Vagina (tissue), 2 donors: ENCODE data around the gene DOK7. TPM values are rescaled to one million over a fixed set of nuclear protein-coding genes. Genes with fewer than 3 reads are reported as not detected.

Experiments
- DNase-seq, 2 donors: peaks; one replicate each; pipeline ENCODE4 v3.0.0-alpha.2; 2017; ENCODE audit errors: extremely low spot score in 2 of 2
- H3K27ac ChIP-seq: fragments of 200-600 bp; sonication (generic); one replicate; pipeline ENCODE4 v1.5.1; 2019
- H3K27me3 ChIP-seq: fragments of 200-600 bp; sonication (generic); one replicate; pipeline ENCODE4 v1.5.1; 2019
- H3K36me3 ChIP-seq, 2 donors: fragments of 200-600 bp; sonication (generic); one replicate each; pipeline ENCODE4 v1.5.1; 2017 to 2019
- H3K4me1 ChIP-seq: fragments of 200-600 bp; sonication (generic); one replicate; pipeline ENCODE4 v1.5.1; 2019
- H3K4me3 ChIP-seq, 2 donors: fragments of 200-600 bp; sonication (generic); 1 replicate in 1 of 2; 2 replicates in 1 of 2; pipeline ENCODE4 v1.5.1; 2016 to 2019
- H3K9me3 ChIP-seq: fragments of 200-600 bp; sonication (generic); one replicate; pipeline ENCODE4 v1.5.1; 2019
- POLR2A ChIP-seq, 2 donors: fragments of 450-650 bp; IDR thresholded peaks; one replicate each; pipeline ENCODE4 v1.6.1; 2017; ENCODE audit warnings: antibody characterized with exemption in 2 of 2, mild to moderate bottlenecking in 2 of 2, moderate library complexity in 2 of 2
- POLR2AphosphoS5 ChIP-seq, 2 donors: sonication (generic); formaldehyde crosslinking; IDR thresholded peaks; one replicate each; pipeline ENCODE4 v1.9.0; 2017; ENCODE audit warnings: antibody characterized with exemption in 2 of 2, mild to moderate bottlenecking in 2 of 2, low read depth in 1 of 2; ENCODE audit not compliant: insufficient read depth in 1 of 2
- intact Hi-C: fragments of 100-400 bp; cut with DNase I; formaldehyde crosslinking; loops from one replicate; pipeline ENCODE4 v1.15.1; 2023
- total RNA-seq: library from RNA; depleted of rRNA; stranded (reverse); fragments of >200 nt; gene quantifications from one replicate; pipeline ENCODE4 v1.2.3, GENCODE V29; 2016
- TF ChIP-seq, protein P1 (sequence below), 3 experiments: fragments of 450-650 bp in 2 of 3; fragments of 200-600 bp in 1 of 3; sonication (generic) in 1 of 3; IDR thresholded peaks; one replicate each; pipeline ENCODE4 v1.5.1; 2017 to 2019; ENCODE audit warnings: antibody characterized with exemption in 3 of 3, mild to moderate bottlenecking in 2 of 3, moderate library complexity in 2 of 3

The DOK7 gene
- total RNA-seq, 1 donor from 2014 or later, result 4.7 TPM

DNA sequence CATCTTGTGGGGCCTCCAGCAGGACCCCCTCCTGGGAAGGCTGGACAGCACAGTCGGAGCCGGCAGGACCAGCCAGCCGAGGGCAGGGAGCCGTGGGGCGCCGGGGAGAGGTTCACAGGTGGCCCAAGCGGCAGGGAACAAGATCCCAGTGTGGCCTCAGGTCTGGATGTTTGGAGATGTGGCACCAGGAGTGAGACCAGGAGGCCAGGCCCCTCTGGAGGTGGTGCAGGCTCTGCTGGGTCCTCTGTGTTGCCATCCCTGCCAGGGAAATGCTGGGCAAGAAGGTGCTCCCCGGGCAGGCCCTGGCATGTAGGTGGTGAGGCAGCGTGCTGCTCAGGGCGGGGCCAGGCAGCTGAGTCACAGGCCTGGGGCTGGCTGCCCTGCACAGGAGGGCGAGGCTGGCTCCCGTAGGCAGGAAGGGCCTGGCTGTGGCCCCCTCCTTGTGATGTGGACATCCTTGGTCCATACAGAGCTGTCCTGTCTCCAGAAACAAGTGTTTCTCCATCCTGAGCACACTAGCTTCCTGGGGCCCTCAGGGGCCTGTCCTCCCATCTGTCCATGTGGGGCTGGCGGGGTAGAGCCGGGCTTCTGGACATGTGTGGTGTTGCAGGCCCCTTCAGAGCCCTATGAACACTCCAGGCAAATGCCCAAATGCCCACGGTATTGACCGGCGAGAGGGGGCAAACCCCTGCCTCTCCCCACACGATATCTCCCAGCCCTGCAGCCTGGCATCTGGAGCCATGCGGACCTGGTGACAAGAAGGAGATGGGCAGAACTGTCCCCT lies 26.1 kb upstream of the DOK7 start:
- intact Hi-C loops, result no loop called here
- Histone ChIP-seq H3K27me3 (no peaks in the 10 kb centered on the region), H3K4me3 (no peak overlapping the region), H3K36me3 (no peaks in the 10 kb centered on the region), H3K4me1 (peaks cover 28% of the 10 kb centered on the region), H3K27ac (peak overlapping the region; percentile 20), H3K9me3 (no peaks in the 10 kb centered on the region)
- DNase-seq, result no peak
- TF ChIP-seq POLR2A (IDR thresholded peaks at IDR 0.05), result no peak
- TF ChIP-seq, protein P1, sequence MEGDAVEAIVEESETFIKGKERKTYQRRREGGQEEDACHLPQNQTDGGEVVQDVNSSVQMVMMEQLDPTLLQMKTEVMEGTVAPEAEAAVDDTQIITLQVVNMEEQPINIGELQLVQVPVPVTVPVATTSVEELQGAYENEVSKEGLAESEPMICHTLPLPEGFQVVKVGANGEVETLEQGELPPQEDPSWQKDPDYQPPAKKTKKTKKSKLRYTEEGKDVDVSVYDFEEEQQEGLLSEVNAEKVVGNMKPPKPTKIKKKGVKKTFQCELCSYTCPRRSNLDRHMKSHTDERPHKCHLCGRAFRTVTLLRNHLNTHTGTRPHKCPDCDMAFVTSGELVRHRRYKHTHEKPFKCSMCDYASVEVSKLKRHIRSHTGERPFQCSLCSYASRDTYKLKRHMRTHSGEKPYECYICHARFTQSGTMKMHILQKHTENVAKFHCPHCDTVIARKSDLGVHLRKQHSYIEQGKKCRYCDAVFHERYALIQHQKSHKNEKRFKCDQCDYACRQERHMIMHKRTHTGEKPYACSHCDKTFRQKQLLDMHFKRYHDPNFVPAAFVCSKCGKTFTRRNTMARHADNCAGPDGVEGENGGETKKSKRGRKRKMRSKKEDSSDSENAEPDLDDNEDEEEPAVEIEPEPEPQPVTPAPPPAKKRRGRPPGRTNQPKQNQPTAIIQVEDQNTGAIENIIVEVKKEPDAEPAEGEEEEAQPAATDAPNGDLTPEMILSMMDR (IDR thresholded peaks at IDR 0.05), result no peak
- TF ChIP-seq POLR2AphosphoS5 (IDR thresholded peaks at IDR 0.05; ENCODE audit: insufficient read depth in 1 of 2, low read depth in 1 of 2), result peak; percentile 36 to 56

DNA sequence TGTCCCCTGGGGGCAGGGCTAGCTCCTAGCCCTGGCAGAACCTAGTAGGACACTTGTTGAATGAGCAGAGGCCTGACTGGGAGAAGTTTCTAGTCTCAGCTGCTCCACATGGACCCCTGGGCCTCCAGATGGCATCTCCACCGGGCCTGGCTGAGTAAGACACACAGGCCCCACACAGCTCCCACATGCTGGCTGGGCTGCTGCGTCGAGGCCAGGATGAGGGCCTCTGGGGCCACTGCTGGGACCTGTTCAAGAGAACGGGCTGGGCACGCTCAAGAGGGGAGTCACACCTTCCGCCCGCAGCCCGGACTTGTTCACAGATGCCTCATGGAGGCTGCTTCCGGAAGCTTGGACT lies 25.5 kb upstream of the DOK7 start:
- Histone ChIP-seq H3K4me1 (peaks cover 28% of the 10 kb centered on the region), H3K27ac (peak overlapping the region; percentile 20), H3K9me3 (no peaks in the 10 kb centered on the region), H3K4me3 (no peak overlapping the region), H3K27me3 (no peaks in the 10 kb centered on the region), H3K36me3 (no peaks in the 10 kb centered on the region)
- intact Hi-C loops, result no loop called here
- DNase-seq, result no peak
- TF ChIP-seq POLR2AphosphoS5 (IDR thresholded peaks at IDR 0.05; ENCODE audit: insufficient read depth in 1 of 2, low read depth in 1 of 2) (no peak), POLR2A (IDR thresholded peaks at IDR 0.05) (no peak)
- TF ChIP-seq, protein P1 (IDR thresholded peaks at IDR 0.05), result no peak

GRCh38 chr4:3437998-3438846 lies 24.9 kb upstream of the DOK7 start:
- DNase-seq, result no peak
- intact Hi-C loops, result no loop called here
- TF ChIP-seq POLR2AphosphoS5 (IDR thresholded peaks at IDR 0.05; ENCODE audit: insufficient read depth in 1 of 2, low read depth in 1 of 2) (no peak), POLR2A (IDR thresholded peaks at IDR 0.05) (no peak)
- TF ChIP-seq, protein P1 (IDR thresholded peaks at IDR 0.05), result no peak
- Histone ChIP-seq H3K27me3 (no peaks in the 10 kb centered on the region), H3K4me3 (no peak overlapping the region), H3K9me3 (no peaks in the 10 kb centered on the region), H3K4me1 (peaks cover 28% of the 10 kb centered on the region), H3K36me3 (no peaks in the 10 kb centered on the region), H3K27ac (peak overlapping the region; percentile 20)

DNA sequence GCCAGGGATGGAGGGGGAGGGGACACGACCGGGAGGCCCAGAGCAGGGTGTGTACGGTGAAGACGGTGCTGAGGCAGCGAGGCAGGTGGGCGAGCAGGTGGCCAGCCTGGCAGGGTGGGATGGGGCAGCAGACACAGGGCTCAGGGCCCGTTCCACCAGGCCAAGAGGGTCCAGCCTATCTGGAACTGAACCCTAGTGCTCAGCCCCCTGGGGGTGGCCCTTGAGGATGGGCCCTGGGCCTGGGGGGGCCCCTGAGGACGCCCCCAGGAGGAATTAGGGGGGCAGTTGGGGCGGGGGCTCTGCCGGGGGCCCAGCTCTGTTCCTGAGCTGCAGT lies 24.3 kb upstream of the DOK7 start:
- no peak for DNase-seq
- intact Hi-C loops, result no loop called here
- no peaks in the 10 kb centered on the region for H3K36me3 ChIP-seq
- H3K4me3 ChIP-seq, result no peak overlapping the region
- TF ChIP-seq POLR2AphosphoS5 (IDR thresholded peaks at IDR 0.05; ENCODE audit: insufficient read depth in 1 of 2, low read depth in 1 of 2), result no peak
- TF ChIP-seq POLR2A (IDR thresholded peaks at IDR 0.05), result no peak
- TF ChIP-seq, protein P1 (IDR thresholded peaks at IDR 0.05), result no peak
- H3K9me3 ChIP-seq, result no peaks in the 10 kb centered on the region
- no peak overlapping the region for H3K27ac ChIP-seq
- H3K4me1 ChIP-seq, result peaks cover 28% of the 10 kb centered on the region
- H3K27me3 ChIP-seq, result no peaks in the 10 kb centered on the region

GRCh38 chr4:3439391-3439790 lies 23.7 kb upstream of the DOK7 start:
- no peaks in the 10 kb centered on the region for H3K36me3 ChIP-seq
- DNase-seq, result no peak
- TF ChIP-seq POLR2AphosphoS5 (IDR thresholded peaks at IDR 0.05; ENCODE audit: insufficient read depth in 1 of 2, low read depth in 1 of 2), result no peak
- no peak for TF ChIP-seq POLR2A (IDR thresholded peaks at IDR 0.05)
- H3K27ac ChIP-seq, result no peak overlapping the region
- H3K4me3 ChIP-seq, result no peak overlapping the region
- no peaks in the 10 kb centered on the region for H3K27me3 ChIP-seq
- intact Hi-C loops, result no loop called here
- peaks cover 28% of the 10 kb centered on the region for H3K4me1 ChIP-seq
- no peaks in the 10 kb centered on the region for H3K9me3 ChIP-seq
